ENCODE measurements around the gene FAM219A.
"Not testable (repeated sequence)": the region's sequence is repeated elsewhere in the genome, so short reads cannot be mapped to it uniquely, and the experiment has no call there.

The FAM219A gene

DNA sequence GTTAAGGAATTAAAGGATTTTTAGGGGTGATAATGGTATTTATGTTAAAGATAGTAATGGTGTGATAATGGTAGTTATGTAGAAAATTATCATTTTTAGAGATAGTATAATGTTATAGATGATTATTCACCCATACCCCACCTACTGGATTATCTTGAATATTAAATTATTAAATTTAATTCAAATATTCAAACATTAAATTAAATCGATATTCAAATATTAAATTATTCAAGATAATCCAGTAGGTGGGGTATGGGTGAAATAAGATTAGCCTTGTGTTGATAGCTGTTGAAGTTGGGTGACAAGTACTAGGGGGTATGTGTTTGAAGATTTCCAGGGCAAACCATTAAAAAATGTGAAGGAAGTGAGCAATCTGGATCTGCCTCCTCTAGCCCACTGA is 15.6 kb downstream of the FAM219A start:
- no peak for DNase-seq

DNA sequence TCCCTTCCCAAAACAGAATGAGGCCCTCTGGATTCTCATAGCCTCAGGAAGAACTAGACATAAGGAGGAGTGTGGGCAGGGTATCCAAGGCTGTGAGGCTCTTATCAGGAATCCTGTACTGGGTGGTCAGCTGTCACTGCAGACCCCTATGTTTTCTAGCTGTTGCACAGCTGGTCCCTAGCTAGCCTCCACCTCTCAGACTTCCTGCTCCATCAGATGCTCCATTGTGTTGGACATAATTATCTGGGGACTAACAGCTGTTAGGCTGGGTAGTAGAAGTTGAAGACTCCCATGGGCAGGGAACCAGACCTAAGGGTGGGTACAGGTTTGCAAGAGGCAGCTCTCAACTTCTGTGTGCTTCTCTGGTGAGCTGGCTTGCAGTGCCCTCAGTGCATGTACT is 18.4 kb downstream of the FAM219A start:
- DNase-seq = no peak

DNA sequence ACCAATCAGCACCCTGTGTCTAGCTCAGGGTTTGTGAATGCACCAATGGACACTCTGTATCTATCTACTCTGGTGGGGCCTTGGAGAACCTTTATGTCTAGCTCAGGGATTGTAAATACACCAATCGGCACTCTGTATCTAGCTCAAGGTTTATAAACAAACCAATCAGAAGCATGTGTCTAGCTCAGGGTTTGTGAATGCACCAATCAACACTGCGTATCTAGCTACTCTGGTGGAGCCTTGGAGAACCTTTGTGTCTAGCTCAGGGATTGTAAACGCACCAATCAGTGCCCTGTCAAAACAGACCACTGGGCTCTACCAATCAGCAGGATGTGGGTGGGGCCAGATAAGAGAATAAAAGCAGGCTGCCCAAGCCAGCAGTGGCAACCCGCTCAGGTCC is 19.9 kb downstream of the FAM219A start:
- DNase-seq = not testable (repeated sequence)

- not testable (repeated sequence) for DNase-seq
These were observed 20.5 kb downstream of the FAM219A start for GRCh38 chr9:34437926-34438307.

GRCh38 chr9:34437006-34437925 is 21.1 kb downstream of the FAM219A start:
- peak; percentile 40 to 53 for DNase-seq

GRCh38 chr9:34431667-34432066 is 26.7 kb downstream of the FAM219A start:
- no peak for DNase-seq

- no peak for DNase-seq
These were observed 27.4 kb downstream of the FAM219A start for GRCh38 chr9:34430843-34431437.

- DNase-seq = no peak
These were observed 29.9 kb downstream of the FAM219A start for GRCh38 chr9:34428325-34428958.

DNA sequence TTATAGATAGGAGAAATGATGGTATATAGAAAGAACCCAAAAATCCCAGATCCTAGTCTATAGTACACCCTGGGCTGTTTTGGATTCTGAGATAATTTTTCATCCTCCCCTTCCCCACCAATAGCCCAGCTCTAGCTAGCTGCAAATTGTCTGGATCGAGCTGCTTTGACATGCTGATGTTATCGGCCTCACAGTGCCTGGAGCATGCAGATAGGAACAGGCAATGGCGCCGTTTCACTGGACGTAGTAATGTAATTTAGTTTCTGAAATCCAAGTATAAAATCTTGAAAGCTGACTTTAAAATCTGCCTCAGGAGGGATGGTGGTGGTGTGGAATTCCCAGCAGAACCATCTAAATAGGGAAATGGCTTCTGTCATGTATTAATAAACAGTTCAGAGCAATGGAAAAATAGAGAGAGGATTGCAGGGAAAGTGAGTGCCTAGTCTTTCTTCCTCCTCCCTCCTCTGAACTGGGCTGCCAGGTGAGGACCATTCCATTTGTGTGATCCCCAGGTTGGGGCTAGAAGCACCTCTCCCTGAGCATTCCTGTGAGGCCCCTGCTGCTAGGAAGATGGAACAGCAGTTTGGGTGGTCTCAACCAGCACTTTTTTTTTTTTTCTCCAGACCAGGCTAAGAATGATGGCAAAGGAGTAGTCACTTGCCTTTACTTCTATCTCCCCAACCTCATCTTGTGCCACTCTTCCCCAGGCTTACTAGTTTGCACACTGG is 31.9 kb downstream of the FAM219A start:
- no peak for DNase-seq

- DNase-seq = no peak
These were observed 38.5 kb downstream of the FAM219A start for GRCh38 chr9:34419716-34420504.

DNA sequence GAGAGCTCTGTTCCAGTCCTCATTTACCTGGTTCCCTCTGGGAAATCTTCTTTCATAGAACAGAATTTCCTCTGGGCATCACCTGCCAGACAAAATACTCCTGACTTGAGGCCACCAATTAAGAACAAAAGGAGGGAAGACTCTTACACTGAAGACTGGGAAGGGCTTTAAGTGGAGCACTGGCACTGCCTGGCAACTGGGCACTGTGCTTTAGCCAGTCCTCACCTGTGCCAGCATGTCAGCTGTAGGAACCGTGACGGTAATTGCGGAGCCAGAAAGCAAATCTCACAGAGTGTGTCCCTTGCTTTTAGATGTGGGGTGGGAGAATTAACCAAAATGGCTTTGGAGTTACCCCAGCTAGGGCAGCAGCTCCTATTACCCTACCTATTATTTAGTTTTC is 40.6 kb downstream of the FAM219A start:
- DNase-seq = no peak

GRCh38 chr9:34413231-34413852 is 45.0 kb downstream of the FAM219A start:
- no peak for DNase-seq

GRCh38 chr9:34412336-34412735 is 46.0 kb downstream of the FAM219A start:
- no peak for DNase-seq

DNA sequence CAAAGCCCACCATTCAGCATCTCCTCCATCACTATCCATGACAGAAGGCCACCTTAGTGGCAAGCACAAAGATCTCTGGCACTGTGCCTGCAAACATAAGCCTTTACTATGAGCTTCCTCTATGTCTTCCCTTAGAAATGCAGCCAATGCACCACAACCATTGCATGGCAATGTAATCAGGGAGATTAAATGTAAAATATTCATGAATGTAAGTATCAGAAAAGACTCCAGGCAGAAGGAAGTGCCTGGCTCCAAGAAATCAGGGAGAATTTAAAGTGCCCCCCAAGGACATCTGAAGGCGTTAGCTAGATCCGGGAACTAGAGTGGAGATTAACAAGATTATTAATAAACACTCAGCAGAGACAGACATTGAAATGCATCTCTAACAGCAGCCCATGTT is 49.2 kb downstream of the FAM219A start:
- DNase-seq = no peak

GRCh38 chr9:34408173-34408572 is 50.2 kb downstream of the FAM219A start:
- no peak for DNase-seq

GRCh38 chr9:34406219-34406618 is 52.2 kb downstream of the FAM219A start:
- no peak for DNase-seq

DNA sequence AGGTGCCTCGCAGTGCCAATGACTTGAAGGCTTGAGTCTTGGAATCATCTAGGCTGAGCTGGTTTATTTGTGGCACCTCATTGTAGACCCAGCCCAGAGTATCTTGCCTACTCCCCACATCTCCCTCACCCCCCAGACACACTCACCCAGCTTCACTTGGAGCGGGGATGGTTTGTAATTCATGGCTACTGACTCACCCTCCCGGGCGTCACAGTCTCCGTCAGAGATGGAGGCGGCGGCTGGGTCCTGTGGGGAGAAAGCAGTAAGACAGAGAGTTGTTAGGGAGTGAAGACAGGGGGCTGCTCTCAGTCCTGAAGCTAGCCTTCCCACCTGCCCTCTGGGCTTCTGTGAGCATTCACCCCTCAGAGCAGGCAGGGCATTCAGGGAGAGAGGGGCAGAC is 52.7 kb downstream of the FAM219A start:
- no peak for DNase-seq

- peak; percentile 31 for DNase-seq
These were observed 54.6 kb downstream of the FAM219A start for GRCh38 chr9:34403554-34404380.

- no peak for DNase-seq
These were observed 57.4 kb downstream of the FAM219A start for GRCh38 chr9:34400686-34401602.

DNA sequence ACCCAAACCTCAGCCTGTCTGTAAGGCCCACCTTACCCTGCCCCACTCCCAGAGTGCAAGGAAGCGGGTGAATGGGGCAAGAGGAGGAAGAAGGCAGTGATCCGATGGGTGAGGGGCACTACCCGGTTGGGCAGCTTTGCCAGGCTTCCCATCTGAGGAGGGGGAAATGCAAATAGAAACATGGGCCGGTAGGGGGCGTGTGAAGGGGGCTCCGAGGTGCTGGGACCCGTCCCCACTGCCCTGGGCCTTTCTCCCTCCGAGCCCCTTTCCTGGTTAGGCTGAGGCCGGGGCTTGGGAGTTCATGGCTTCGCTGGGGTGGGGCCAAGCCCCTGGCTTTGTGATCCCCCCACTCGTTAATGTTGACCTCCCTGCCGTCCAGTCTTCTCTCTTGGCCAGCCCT is 58.1 kb downstream of the FAM219A start:
- no peak for DNase-seq
